HCT116 (cell line): ENCODE measurements around the gene CCL21. TPM values are rescaled to one million over a fixed set of nuclear protein-coding genes. Genes with fewer than 3 reads are reported as not detected.

ENCODE experiments used
- ATAC-seq: fragments of 200-7000 bp; cut with Tn5 transposase; 2 replicates; pipeline ENCODE4 v1.9.1; 2020; ENCODE audit warnings: mild to moderate bottlenecking, moderate library complexity
- BruUV-seq: library from RNA; stranded (reverse); fragments of 400-500 nt; replicated peaks from 2 replicates; lab custom pipeline; 2021; lab: Mats Ljungman, UMichigan
- CTCF ChIA-PET: fragments of 300-600 bp; sonication (Branson Sonifier 250); formaldehyde crosslinking; loops from one replicate; lab custom pipeline; 2021; ENCODE audit warnings: antibody characterized with exemption; lab: Charles Lee
- POLR2A ChIA-PET: fragments of 300-600, 350-600 bp; sonication (Branson Sonifier 250); formaldehyde crosslinking; loops from one replicate; lab custom pipeline; 2021; ENCODE audit warnings: antibody characterized with exemption; lab: Charles Lee
- RAD21 ChIA-PET, 2 experiments: fragments of 300-600 bp; sonication (Branson Sonifier 250); formaldehyde crosslinking; loops; one replicate each; lab custom pipeline; 2023; ENCODE audit warnings: low total read pairs in 2 of 2; ENCODE audit not compliant: uncharacterized antibody in 2 of 2, unreplicated experiment in 2 of 2, low non-redundant PET in 1 of 2; lab: Charles Lee
- DNase-seq: peaks from one replicate; pipeline ENCODE4 v3.0.0-alpha.2; 2010; ENCODE audit warnings: low read depth, low spot score
- H2AFZ ChIP-seq: fragments of 200-600 bp; shearing (Covaris generic), sonication (generic); 2 replicates; pipeline ENCODE4 v1.6.1; 2017; ENCODE audit warnings: low read depth, mixed run types, mixed read lengths, antibody characterized with exemption, low read length; ENCODE audit not compliant: poor library complexity, severe bottlenecking
- H3K27ac ChIP-seq: 2 replicates; pipeline ENCODE4 v1.5.1; 2012; ENCODE audit warnings: low read depth, low read length
- H3K27me3 ChIP-seq: fragments of 200-600 bp; sonication (generic); 2 replicates; pipeline ENCODE4 v1.6.1; 2016; ENCODE audit warnings: mixed run types, low read length, mixed read lengths; ENCODE audit not compliant: insufficient read depth
- H3K36me3 ChIP-seq, 2 experiments: fragments of 200-500 bp in 1 of 2; fragments of 200-600 bp in 1 of 2; sonication (Bioruptor generic) in 1 of 2; sonication (generic) in 1 of 2; 2 replicates each; pipeline versions ENCODE4 v1.5.1 to v1.6.1; 2014 to 2016; ENCODE audit warnings: low read length in 2 of 2, inconsistent platforms in 1 of 2, mixed read lengths in 1 of 2, mixed run types in 1 of 2; ENCODE audit not compliant: insufficient read depth in 2 of 2, control insufficient read depth in 1 of 2
- H3K4me1 ChIP-seq, 2 experiments: fragments of 200-600 bp in 1 of 2; sonication (generic) in 1 of 2; 2 replicates each; pipeline versions ENCODE4 v1.5.1 to v1.6.1; 2012 to 2017; ENCODE audit warnings: low read length in 2 of 2, inconsistent platforms in 1 of 2, mild to moderate bottlenecking in 1 of 2, mixed read lengths in 1 of 2, mixed run types in 1 of 2, moderate library complexity in 1 of 2; ENCODE audit not compliant: insufficient read depth in 2 of 2, control insufficient read depth in 1 of 2
- H3K4me2 ChIP-seq: fragments of 200-600 bp; sonication (generic); 2 replicates; pipeline ENCODE4 v1.6.1; 2017; ENCODE audit warnings: mixed run types, low read length, mixed read lengths
- H3K4me3 ChIP-seq, 2 experiments: fragments of 200-600 bp in 1 of 2; sonication (generic) in 1 of 2; replicated peaks in 1 of 2; 2 replicates each; pipeline ENCODE4 v1.5.1; 2011 to 2016; ENCODE audit warnings: low read length in 2 of 2, control low read depth in 1 of 2, low read depth in 1 of 2, mild to moderate bottlenecking in 1 of 2, mixed read lengths in 1 of 2, mixed run types in 1 of 2
- H3K79me2 ChIP-seq: fragments of 200-600 bp; sonication (generic); 2 replicates; pipeline ENCODE4 v1.6.1; 2017; ENCODE audit warnings: mild to moderate bottlenecking, mixed run types, low read length, moderate library complexity, mixed read lengths; ENCODE audit not compliant: insufficient read depth
- H3K9ac ChIP-seq: fragments of 200-600 bp; sonication (generic); 2 replicates; pipeline ENCODE4 v1.6.1; 2016; ENCODE audit warnings: low read length, mixed read lengths
- H3K9me2 ChIP-seq: fragments of 200-600 bp; sonication (generic), shearing (Covaris generic); 2 replicates; pipeline ENCODE4 v1.6.1; 2017; ENCODE audit warnings: mixed run types, mild to moderate bottlenecking, moderate library complexity; ENCODE audit not compliant: insufficient read depth
- H3K9me3 ChIP-seq, 2 experiments: fragments of 200-500 bp in 1 of 2; fragments of 200-600 bp in 1 of 2; sonication (Bioruptor generic) in 1 of 2; sonication (generic) in 1 of 2; 2 replicates each; pipeline ENCODE4 v1.6.1; 2014 to 2017; ENCODE audit warnings: low read length in 2 of 2, mixed read lengths in 2 of 2, inconsistent platforms in 1 of 2, low read depth in 1 of 2, mild to moderate bottlenecking in 1 of 2, mixed run types in 1 of 2, moderate library complexity in 1 of 2; ENCODE audit not compliant: control insufficient read depth in 1 of 2, insufficient read depth in 1 of 2
- H4K20me1 ChIP-seq: fragments of 200-600 bp; sonication (generic), shearing (Covaris generic); 2 replicates; pipeline ENCODE4 v1.6.1; 2017; ENCODE audit warnings: mixed run types, mild to moderate bottlenecking, moderate library complexity; ENCODE audit not compliant: insufficient read depth
- CBX3 ChIP-seq: IDR thresholded peaks from 2 replicates; pipeline ENCODE4 v1.6.1; 2012; ENCODE audit warnings: low read depth
- CEBPB ChIP-seq: IDR thresholded peaks from 2 replicates; pipeline ENCODE4 v1.6.1; 2012; ENCODE audit warnings: low read depth
- ELF1 ChIP-seq: IDR thresholded peaks from 2 replicates; pipeline ENCODE4 v1.6.1; 2012; ENCODE audit warnings: low read depth, borderline replicate concordance
- EZH2phosphoT487 ChIP-seq: fragments of 200-600 bp; IDR thresholded peaks from 2 replicates; pipeline ENCODE4 v1.6.1; 2018; ENCODE audit warnings: antibody characterized with exemption, borderline replicate concordance
- POLR2AphosphoS5 ChIP-seq: IDR thresholded peaks from 2 replicates; pipeline ENCODE4 v1.6.1; 2011; ENCODE audit warnings: mild to moderate bottlenecking, low read depth, low read length, moderate library complexity
- RAD21 ChIP-seq: IDR thresholded peaks from 2 replicates; pipeline ENCODE4 v1.6.1; 2012; ENCODE audit warnings: low read depth, mild to moderate bottlenecking
- TCF7L2 ChIP-seq: IDR thresholded peaks from 2 replicates; pipeline ENCODE4 v1.7.0; 2011; ENCODE audit warnings: borderline replicate concordance, inconsistent platforms; ENCODE audit not compliant: insufficient read depth, insufficient read length; ENCODE audit errors: extremely low read depth
- intact Hi-C: fragments of 100-400 bp; cut with micrococcal nuclease; formaldehyde crosslinking; loops from 2 replicates; pipeline ENCODE4 v1.10.0; 2022
- total RNA-seq: library from RNA; stranded (reverse); gene quantifications from one replicate; pipeline ENCODE4 v1.2.1, GENCODE V29; 2021; ENCODE audit not compliant: unreplicated experiment
- TF ChIP-seq, protein P1 (sequence below): IDR thresholded peaks from 2 replicates; pipeline ENCODE4 v1.6.1; 2012; ENCODE audit warnings: low read depth

The CCL21 gene
- total RNA-seq, 1 experiment from 2014 or later = 0.74 TPM

DNA sequence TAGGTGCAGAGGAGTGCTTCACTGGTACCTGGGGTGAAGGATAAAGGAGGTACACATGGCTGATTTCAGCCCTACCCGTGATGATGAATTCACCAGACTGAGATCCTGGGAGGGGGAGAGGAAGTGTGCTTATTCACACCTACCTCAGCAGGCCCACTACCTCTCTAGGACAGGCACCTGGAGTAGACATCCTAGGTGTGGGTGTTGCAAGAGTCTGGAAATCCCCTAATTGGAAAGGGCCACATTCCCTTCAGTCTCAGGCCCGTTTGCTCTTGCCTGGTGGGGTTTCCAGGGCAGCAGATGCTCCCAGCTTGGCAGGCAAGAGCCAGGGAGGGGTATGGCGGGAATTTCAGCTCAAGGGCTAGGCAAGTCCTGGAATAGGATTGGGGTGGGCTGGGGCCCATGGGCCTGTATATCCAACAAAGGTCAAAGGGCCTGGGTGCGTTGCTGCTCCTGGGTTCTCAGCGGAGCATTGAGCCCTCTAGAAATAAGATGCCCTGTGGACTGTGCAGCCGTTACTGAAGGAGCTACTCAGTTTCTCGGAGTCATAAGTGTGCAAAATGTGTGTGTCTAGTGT lies 5.8 kb upstream of the CCL21 start:
- ChIA-PET CTCF (interaction anchor here (1.1 to 2.8 kb wide), 2 partner anchors 11 to 14 kb away, joined by 3 to 14 read pairs; no protein-coding TSS in a partner anchor), RAD21 (no interaction called here), POLR2A (no interaction called here)
- Histone ChIP-seq H3K9me3 (no peaks in the 10 kb centered on the region), H3K36me3 (no peaks in the 10 kb centered on the region), H3K4me3 (no peak overlapping the region), H3K4me1 (no peaks in the 10 kb centered on the region), H3K4me2 (no peak overlapping the region), H3K9ac (no peak overlapping the region), H3K9me2 (no peaks in the 10 kb centered on the region), H2AFZ (no peak overlapping the region), H3K27me3 (peaks cover 23% of the 10 kb centered on the region), H4K20me1 (no peaks in the 10 kb centered on the region), H3K27ac (no peak overlapping the region), H3K79me2 (no peaks in the 10 kb centered on the region)
- no peak for ATAC-seq
- no peak for TF ChIP-seq POLR2AphosphoS5
- no TSS peak for BruUV-seq
- intact Hi-C loops = no loop called here
- DNase-seq = no peak

DNA sequence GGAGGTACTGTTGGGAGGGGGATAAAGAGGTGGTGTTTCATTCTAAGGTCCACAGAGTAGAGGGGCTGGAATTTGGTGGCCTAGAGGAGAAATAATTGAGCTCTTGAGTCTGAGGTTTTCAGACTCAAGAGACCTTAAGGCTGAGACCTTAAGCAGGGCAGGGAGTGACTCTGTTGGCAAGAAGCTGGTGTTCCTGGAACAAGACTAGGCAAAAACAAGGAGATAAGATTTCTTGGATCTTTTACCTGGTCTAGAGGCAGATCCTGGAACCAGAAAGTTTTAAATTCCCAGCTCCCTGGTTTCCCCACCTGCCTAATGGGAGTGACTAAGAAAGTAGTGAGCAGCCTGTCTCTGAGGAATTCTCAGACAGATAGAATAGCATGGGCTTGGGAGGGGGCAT lies 4.1 kb upstream of the CCL21 start:
- CTCF ChIA-PET = interaction anchor here (2.8 kb wide), 1 partner anchor 12 kb away, joined by 14 read pairs; no protein-coding TSS in a partner anchor
- TF ChIP-seq RAD21 (no peak), TCF7L2 (no peak), CBX3 (no peak), ELF1 (no peak), EZH2phosphoT487 (no peak), CEBPB (no peak)
- TF ChIP-seq, protein P1, sequence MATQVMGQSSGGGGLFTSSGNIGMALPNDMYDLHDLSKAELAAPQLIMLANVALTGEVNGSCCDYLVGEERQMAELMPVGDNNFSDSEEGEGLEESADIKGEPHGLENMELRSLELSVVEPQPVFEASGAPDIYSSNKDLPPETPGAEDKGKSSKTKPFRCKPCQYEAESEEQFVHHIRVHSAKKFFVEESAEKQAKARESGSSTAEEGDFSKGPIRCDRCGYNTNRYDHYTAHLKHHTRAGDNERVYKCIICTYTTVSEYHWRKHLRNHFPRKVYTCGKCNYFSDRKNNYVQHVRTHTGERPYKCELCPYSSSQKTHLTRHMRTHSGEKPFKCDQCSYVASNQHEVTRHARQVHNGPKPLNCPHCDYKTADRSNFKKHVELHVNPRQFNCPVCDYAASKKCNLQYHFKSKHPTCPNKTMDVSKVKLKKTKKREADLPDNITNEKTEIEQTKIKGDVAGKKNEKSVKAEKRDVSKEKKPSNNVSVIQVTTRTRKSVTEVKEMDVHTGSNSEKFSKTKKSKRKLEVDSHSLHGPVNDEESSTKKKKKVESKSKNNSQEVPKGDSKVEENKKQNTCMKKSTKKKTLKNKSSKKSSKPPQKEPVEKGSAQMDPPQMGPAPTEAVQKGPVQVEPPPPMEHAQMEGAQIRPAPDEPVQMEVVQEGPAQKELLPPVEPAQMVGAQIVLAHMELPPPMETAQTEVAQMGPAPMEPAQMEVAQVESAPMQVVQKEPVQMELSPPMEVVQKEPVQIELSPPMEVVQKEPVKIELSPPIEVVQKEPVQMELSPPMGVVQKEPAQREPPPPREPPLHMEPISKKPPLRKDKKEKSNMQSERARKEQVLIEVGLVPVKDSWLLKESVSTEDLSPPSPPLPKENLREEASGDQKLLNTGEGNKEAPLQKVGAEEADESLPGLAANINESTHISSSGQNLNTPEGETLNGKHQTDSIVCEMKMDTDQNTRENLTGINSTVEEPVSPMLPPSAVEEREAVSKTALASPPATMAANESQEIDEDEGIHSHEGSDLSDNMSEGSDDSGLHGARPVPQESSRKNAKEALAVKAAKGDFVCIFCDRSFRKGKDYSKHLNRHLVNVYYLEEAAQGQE = no peak
- TF ChIP-seq, all 23 proteins: peak for 0
- ATAC-seq (no peak), DNase-seq (no peak)
- H2AFZ ChIP-seq = no peak overlapping the region
- H3K9me2 ChIP-seq = no peaks in the 10 kb centered on the region
- no peaks in the 10 kb centered on the region for H3K36me3 ChIP-seq
- ChIA-PET POLR2A (no interaction called here), RAD21 (no interaction called here)
- H3K4me3 ChIP-seq = no peak overlapping the region
- H3K79me2 ChIP-seq = no peaks in the 10 kb centered on the region
- no peak overlapping the region for H3K27ac ChIP-seq
- intact Hi-C loops = no loop called here
- no peak overlapping the region for H3K4me2 ChIP-seq
- no TSS peak for BruUV-seq
- no peaks in the 10 kb centered on the region for H3K4me1 ChIP-seq
- H3K9me3 ChIP-seq = no peaks in the 10 kb centered on the region
- H3K9ac ChIP-seq = no peak overlapping the region
- H3K27me3 ChIP-seq = peaks cover 23% of the 10 kb centered on the region
- no peaks in the 10 kb centered on the region for H4K20me1 ChIP-seq
